ENCODE results near the gene TRPV2. TPM values are rescaled to one million over a fixed set of nuclear protein-coding genes. Genes with fewer than 3 reads are reported as not detected.

TRPV2 gene
- total and polyA plus RNA-seq, 4 donors = 8.5 to 40.3 (median 30.6) TPM

DNA sequence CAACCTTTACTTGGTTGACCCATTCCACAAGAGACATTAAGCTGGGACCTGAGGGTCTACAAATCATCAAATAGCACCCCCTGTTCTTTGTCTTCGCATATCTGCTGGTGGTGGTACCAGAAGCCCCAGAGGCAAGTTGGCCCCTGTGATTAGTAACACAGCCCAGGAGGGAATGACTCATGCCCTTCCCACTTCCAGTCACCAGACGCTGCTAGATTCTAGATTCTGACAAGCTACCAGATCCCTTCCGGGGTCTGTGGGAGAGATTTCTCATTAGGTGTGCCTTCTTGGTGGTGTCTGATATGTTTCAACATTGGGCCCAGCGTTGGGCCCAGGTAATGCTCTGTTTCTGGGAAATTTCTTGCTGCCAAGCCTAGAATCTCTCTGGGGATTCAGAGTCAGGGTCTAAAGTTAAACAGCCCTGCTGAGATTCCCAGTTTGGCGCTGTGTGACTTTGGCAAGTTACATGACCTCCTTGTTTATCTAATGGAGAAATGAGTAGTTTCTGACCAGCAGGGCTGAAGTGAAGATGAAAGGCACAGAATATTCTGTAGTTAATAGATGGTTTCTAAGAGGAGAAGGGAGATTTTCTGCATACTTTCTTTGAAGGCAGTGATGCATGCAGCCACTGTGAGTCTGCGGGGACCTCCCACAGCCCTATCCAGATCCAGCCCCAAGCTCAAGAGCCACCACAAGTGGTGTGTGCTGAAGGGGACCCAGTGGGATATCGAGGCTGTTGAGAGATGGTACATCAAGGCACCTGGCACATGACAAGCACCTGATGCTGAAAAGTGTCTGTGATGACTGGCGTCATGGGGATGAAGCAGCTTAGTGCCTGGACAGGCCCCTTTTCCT is 3.9 kb downstream of the TRPV2 start:
- H3K9me3 ChIP-seq (ENCODE audit: control insufficient read depth, low read length) = no peaks in the 10 kb centered on the region
- H3K4me3 ChIP-seq (ENCODE audit: low read length in 2 of 2) = no peak overlapping the region
- no peaks in the 10 kb centered on the region for H3K27me3 ChIP-seq (ENCODE audit: control insufficient read depth in 1 of 2, insufficient read depth in 2 of 2, low read length in 1 of 2)
- WGBS, 2 donors = 23 to 25% methylated on average over 8 of the region's 8 CpGs
- no peaks in the 10 kb centered on the region for H3K36me3 ChIP-seq (ENCODE audit: control insufficient read depth in 1 of 2, insufficient read depth in 2 of 2, low read length in 1 of 2)
- DNase-seq = peak in 1 of 2 donors; percentile 74
- intact Hi-C loops (cut with DNase I) = loop anchor here (5.0 to 10.0 kb wide), 3 partner anchors 37 to 134 kb away; partner anchors contain the start of gene UBB (in 1 of the 2)
- peak; percentile 67 for ATAC-seq (ENCODE audit: low FRiP score)
- H3K4me1 ChIP-seq (ENCODE audit: control insufficient read depth in 1 of 2, insufficient read depth in 2 of 2, low read length in 2 of 2) = no peaks in the 10 kb centered on the region
- H3K27ac ChIP-seq (ENCODE audit: low read depth in 1 of 2, low read length in 2 of 2) = peak overlapping the region; percentile 38 to 92

DNA sequence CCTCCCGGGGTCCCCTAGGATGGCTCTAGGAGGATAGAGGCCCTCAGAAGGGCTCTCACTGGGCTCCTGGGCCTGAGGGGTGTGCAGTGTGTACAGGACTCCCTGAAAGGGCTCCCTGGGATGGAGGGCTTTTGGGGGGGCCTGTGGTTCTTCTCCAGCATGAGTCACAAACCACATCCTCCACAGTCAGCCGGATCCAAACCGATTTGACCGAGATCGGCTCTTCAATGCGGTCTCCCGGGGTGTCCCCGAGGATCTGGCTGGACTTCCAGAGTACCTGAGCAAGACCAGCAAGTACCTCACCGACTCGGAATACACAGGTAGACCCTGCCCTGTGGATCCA is 4.5 kb downstream of the TRPV2 start:
- Histone ChIP-seq H3K9me3 (ENCODE audit: control insufficient read depth, low read length) (no peaks in the 10 kb centered on the region), H3K27ac (ENCODE audit: low read depth in 1 of 2, low read length in 2 of 2) (peak overlapping the region; percentile 38 to 92), H3K27me3 (ENCODE audit: control insufficient read depth in 1 of 2, insufficient read depth in 2 of 2, low read length in 1 of 2) (no peaks in the 10 kb centered on the region), H3K36me3 (ENCODE audit: control insufficient read depth in 1 of 2, insufficient read depth in 2 of 2, low read length in 1 of 2) (no peaks in the 10 kb centered on the region), H3K4me3 (ENCODE audit: low read length in 2 of 2) (no peak overlapping the region), H3K4me1 (ENCODE audit: control insufficient read depth in 1 of 2, insufficient read depth in 2 of 2, low read length in 2 of 2) (no peaks in the 10 kb centered on the region)
- intact Hi-C loops (cut with DNase I) = loop anchor here (5.0 to 10.0 kb wide), 3 partner anchors 38 to 135 kb away; partner anchors contain the start of gene UBB (in 1 of the 2)
- ATAC-seq (ENCODE audit: low FRiP score) (no peak), DNase-seq (no peak)
- 84 to 86% methylated on average over 9 to 10 of the region's 10 CpGs for WGBS, 2 donors

GRCh38 chr17:16422416-16422815 is 7.0 kb downstream of the TRPV2 start:
- DNase-seq (no peak), ATAC-seq (ENCODE audit: low FRiP score) (no peak)
- H3K4me1 ChIP-seq (ENCODE audit: control insufficient read depth in 1 of 2, insufficient read depth in 2 of 2, low read length in 2 of 2) = no peaks in the 10 kb centered on the region
- H3K27ac ChIP-seq (ENCODE audit: low read depth in 1 of 2, low read length in 2 of 2) = no peak overlapping the region
- no peaks in the 10 kb centered on the region for H3K9me3 ChIP-seq (ENCODE audit: control insufficient read depth, low read length)
- intact Hi-C loops (cut with DNase I) = no loop called here
- no peaks in the 10 kb centered on the region for H3K36me3 ChIP-seq (ENCODE audit: control insufficient read depth in 1 of 2, insufficient read depth in 2 of 2, low read length in 1 of 2)
- 95 to 97% methylated on average over 7 of the region's 7 CpGs for WGBS, 2 donors
- H3K4me3 ChIP-seq (ENCODE audit: low read length in 2 of 2) = no peak overlapping the region
- H3K27me3 ChIP-seq (ENCODE audit: control insufficient read depth in 1 of 2, insufficient read depth in 2 of 2, low read length in 1 of 2) = no peaks in the 10 kb centered on the region

GRCh38 chr17:16423226-16423872 is 8.0 kb downstream of the TRPV2 start:
- ATAC-seq (ENCODE audit: low FRiP score) (no peak), DNase-seq (no peak)
- H3K36me3 ChIP-seq (ENCODE audit: control insufficient read depth in 1 of 2, insufficient read depth in 2 of 2, low read length in 1 of 2) = no peaks in the 10 kb centered on the region
- intact Hi-C loops (cut with DNase I) = no loop called here
- no peak overlapping the region for H3K27ac ChIP-seq (ENCODE audit: low read depth in 1 of 2, low read length in 2 of 2)
- H3K4me1 ChIP-seq (ENCODE audit: control insufficient read depth in 1 of 2, insufficient read depth in 2 of 2, low read length in 2 of 2) = no peaks in the 10 kb centered on the region
- no peak overlapping the region for H3K4me3 ChIP-seq (ENCODE audit: low read length in 2 of 2)
- no peaks in the 10 kb centered on the region for H3K27me3 ChIP-seq (ENCODE audit: control insufficient read depth in 1 of 2, insufficient read depth in 2 of 2, low read length in 1 of 2)
- 93 to 97% methylated on average over 10 of the region's 10 CpGs for WGBS, 2 donors
- no peaks in the 10 kb centered on the region for H3K9me3 ChIP-seq (ENCODE audit: control insufficient read depth, low read length)

DNA sequence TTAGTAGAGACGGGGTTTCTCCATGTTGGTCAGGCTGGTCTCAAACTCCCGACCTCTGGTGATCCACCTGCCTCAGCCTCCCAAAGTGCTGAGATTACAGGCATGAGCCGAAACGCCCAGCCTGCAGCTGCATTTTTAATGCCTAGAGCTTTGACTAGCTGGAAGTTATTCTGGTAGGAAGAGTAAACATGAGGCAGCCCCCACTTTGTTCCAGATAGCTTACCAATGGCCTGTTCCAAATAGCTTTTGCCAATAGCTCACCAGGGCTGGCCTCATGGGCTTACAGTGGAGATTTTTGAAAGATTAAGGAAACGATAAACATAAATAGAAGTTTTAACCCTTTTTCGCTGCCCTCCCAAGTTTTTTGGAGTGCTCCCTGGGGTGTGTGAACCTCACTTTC is 9.8 kb downstream of the TRPV2 start:
- H3K4me1 ChIP-seq (ENCODE audit: control insufficient read depth in 1 of 2, insufficient read depth in 2 of 2, low read length in 2 of 2) = no peaks in the 10 kb centered on the region
- no peak for ATAC-seq (ENCODE audit: low FRiP score)
- no peak overlapping the region for H3K4me3 ChIP-seq (ENCODE audit: low read length in 2 of 2)
- H3K36me3 ChIP-seq (ENCODE audit: control insufficient read depth in 1 of 2, insufficient read depth in 2 of 2, low read length in 1 of 2) = no peaks in the 10 kb centered on the region
- H3K27ac ChIP-seq (ENCODE audit: low read depth in 1 of 2, low read length in 2 of 2) = no peak overlapping the region
- 59 to 60% methylated on average over 6 of the region's 6 CpGs for WGBS, 2 donors
- H3K9me3 ChIP-seq (ENCODE audit: control insufficient read depth, low read length) = no peaks in the 10 kb centered on the region
- no peaks in the 10 kb centered on the region for H3K27me3 ChIP-seq (ENCODE audit: control insufficient read depth in 1 of 2, insufficient read depth in 2 of 2, low read length in 1 of 2)
- intact Hi-C loops (cut with DNase I) = no loop called here
- DNase-seq = no peak

DNA sequence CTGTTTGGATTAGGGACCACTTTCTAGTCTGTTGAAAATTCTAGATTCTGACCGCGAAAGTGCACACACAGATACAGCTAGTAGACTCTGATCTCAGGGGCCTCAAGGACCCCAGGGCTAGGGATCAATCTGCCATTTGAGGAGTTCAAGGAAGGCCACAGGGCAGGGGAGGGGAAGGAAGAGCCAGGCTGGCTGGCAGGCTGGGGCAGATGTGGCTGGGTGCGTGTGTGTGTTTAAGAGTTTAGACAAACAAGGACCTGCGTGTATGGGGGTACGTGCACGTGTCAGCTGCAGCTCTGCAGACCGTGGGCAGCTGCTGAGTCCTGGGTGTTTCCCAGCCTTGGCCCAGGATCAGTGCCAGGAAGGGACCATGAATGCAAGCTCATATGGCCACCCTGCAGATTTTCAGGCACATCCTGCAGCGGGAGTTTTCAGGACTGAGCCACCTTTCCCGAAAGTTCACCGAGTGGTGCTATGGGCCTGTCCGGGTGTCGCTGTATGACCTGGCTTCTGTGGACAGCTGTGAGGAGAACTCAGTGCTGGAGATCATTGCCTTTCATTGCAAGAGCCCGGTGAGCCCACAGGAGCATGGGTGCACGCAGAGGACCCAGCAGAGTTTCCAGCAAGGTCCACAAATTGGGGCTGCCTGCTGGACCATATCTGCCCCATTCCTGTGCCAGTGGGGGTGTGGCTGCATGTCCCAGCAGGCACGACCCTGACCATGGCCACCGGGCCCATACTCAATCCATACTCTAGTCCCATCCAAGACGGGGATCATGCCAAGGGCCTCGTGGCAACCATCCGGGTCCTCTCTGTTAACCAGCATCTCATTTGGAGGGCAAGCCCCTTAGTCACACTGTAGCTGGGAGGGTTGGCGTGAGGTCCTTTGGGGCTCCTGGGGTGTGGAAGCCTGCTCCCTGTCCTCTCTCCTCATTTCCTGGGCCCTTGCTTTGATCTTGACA is 10.6 kb downstream of the TRPV2 start:
- intact Hi-C loops (cut with DNase I) = no loop called here
- Histone ChIP-seq H3K4me1 (ENCODE audit: control insufficient read depth in 1 of 2, insufficient read depth in 2 of 2, low read length in 2 of 2) (no peaks in the 10 kb centered on the region), H3K27ac (ENCODE audit: low read depth in 1 of 2, low read length in 2 of 2) (no peak overlapping the region), H3K9me3 (ENCODE audit: control insufficient read depth, low read length) (no peaks in the 10 kb centered on the region), H3K4me3 (ENCODE audit: low read length in 2 of 2) (no peak overlapping the region), H3K36me3 (ENCODE audit: control insufficient read depth in 1 of 2, insufficient read depth in 2 of 2, low read length in 1 of 2) (no peaks in the 10 kb centered on the region), H3K27me3 (ENCODE audit: control insufficient read depth in 1 of 2, insufficient read depth in 2 of 2, low read length in 1 of 2) (no peaks in the 10 kb centered on the region)
- WGBS, 2 donors = 68 to 71% methylated on average over 20 of the region's 20 CpGs
- DNase-seq (no peak), ATAC-seq (ENCODE audit: low FRiP score) (no peak)

GRCh38 chr17:16427020-16427419 is 11.6 kb downstream of the TRPV2 start:
- no peak overlapping the region for H3K4me3 ChIP-seq (ENCODE audit: low read length in 2 of 2)
- H3K36me3 ChIP-seq (ENCODE audit: control insufficient read depth in 1 of 2, insufficient read depth in 2 of 2, low read length in 1 of 2) = no peaks in the 10 kb centered on the region
- 95 to 99% methylated on average over 3 of the region's 3 CpGs for WGBS, 2 donors
- no peaks in the 10 kb centered on the region for H3K27me3 ChIP-seq (ENCODE audit: control insufficient read depth in 1 of 2, insufficient read depth in 2 of 2, low read length in 1 of 2)
- H3K27ac ChIP-seq (ENCODE audit: low read depth in 1 of 2, low read length in 2 of 2) = no peak overlapping the region
- no peak for DNase-seq
- ATAC-seq (ENCODE audit: low FRiP score) = no peak
- H3K9me3 ChIP-seq (ENCODE audit: control insufficient read depth, low read length) = no peaks in the 10 kb centered on the region
- H3K4me1 ChIP-seq (ENCODE audit: control insufficient read depth in 1 of 2, insufficient read depth in 2 of 2, low read length in 2 of 2) = no peaks in the 10 kb centered on the region
- intact Hi-C loops (cut with DNase I) = no loop called here

DNA sequence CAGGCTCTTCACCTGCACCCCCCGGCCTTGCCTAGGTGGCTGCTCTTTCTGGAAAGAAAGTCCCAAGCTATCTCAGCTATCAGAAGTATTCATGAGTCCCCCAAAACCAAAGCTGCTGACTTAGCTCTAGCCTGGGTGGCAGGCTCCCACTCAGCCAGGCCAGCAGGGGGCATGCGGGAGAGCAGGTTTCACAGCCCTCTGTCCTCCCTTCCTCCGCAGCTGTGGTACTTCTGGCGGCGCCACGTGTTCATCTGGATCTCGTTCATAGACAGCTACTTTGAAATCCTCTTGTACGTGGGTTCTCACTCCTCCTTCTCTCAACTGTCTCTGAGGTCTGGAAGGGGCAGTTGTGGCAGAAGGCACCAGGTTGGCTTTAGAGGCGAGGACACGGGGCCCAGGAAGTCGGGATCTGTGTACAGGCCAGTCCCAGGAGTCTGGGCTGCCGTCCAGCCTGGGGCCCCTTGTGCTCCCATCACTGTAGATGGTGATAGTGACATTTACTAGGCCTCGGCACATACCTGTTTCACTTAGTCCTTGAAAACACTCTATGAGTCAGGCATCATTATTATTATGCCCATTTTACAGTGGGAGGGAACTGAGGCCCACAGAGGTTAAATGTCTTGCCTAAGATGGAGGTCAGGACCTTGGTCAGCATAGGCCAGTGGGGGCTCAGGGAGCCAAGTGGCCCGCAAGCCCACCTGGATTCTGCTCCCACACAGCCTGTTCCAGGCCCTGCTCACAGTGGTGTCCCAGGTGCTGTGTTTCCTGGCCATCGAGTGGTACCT is 12.9 kb downstream of the TRPV2 start:
- no peak for ATAC-seq (ENCODE audit: low FRiP score)
- no peak overlapping the region for H3K27ac ChIP-seq (ENCODE audit: low read depth in 1 of 2, low read length in 2 of 2)
- H3K4me1 ChIP-seq (ENCODE audit: control insufficient read depth in 1 of 2, insufficient read depth in 2 of 2, low read length in 2 of 2) = no peaks in the 10 kb centered on the region
- H3K9me3 ChIP-seq (ENCODE audit: control insufficient read depth, low read length) = no peaks in the 10 kb centered on the region
- intact Hi-C loops (cut with DNase I) = no loop called here
- no peak for DNase-seq
- WGBS, 2 donors = 79 to 80% methylated on average over 15 of the region's 15 CpGs
- H3K27me3 ChIP-seq (ENCODE audit: control insufficient read depth in 1 of 2, insufficient read depth in 2 of 2, low read length in 1 of 2) = no peaks in the 10 kb centered on the region
- H3K36me3 ChIP-seq (ENCODE audit: control insufficient read depth in 1 of 2, insufficient read depth in 2 of 2, low read length in 1 of 2) = no peaks in the 10 kb centered on the region
- H3K4me3 ChIP-seq (ENCODE audit: low read length in 2 of 2) = no peak overlapping the region
